22Rv1 (cell line): ENCODE data around the gene ORC4.

Source experiments
- H3K27ac ChIP-seq: fragments of 450-650 bp; 2 replicates; pipeline ENCODE4 v1.5.1; 2017
- CTCF ChIP-seq: fragments of 450-650 bp; IDR thresholded peaks from 2 replicates; pipeline ENCODE4 v1.5.1; 2017; ENCODE audit warnings: mild to moderate bottlenecking
- ZFX ChIP-seq: fragments of 450-650 bp; IDR thresholded peaks from 2 replicates; pipeline ENCODE4 v1.6.1; 2017; ENCODE audit warnings: antibody characterized with exemption, borderline replicate concordance

ORC4 gene

GRCh38 chr2:148027822-148028221 is 7.3 kb upstream of the ORC4 start:
- TF ChIP-seq CTCF (no peak), ZFX (no peak)
- H3K27ac ChIP-seq = no peak overlapping the region

GRCh38 chr2:148026573-148026972 is 6.0 kb upstream of the ORC4 start:
- TF ChIP-seq ZFX = no peak
- TF ChIP-seq CTCF = no peak
- no peak overlapping the region for H3K27ac ChIP-seq

GRCh38 chr2:148023861-148024260 is 3.3 kb upstream of the ORC4 start:
- TF ChIP-seq ZFX (no peak), CTCF (no peak)

GRCh38 chr2:148022882-148023281 is 2.3 kb upstream of the ORC4 start:
- no peak overlapping the region for H3K27ac ChIP-seq
- TF ChIP-seq CTCF (no peak), ZFX (no peak)

More at GRCh38 chr2:148023861-148024260, 3.3 kb upstream of the ORC4 start:
- H3K27ac ChIP-seq = no peak overlapping the region

GRCh38 chr2:148022351-148022750 is 1.8 kb upstream of the ORC4 start:
- no peak overlapping the region for H3K27ac ChIP-seq
- TF ChIP-seq CTCF = no peak
- TF ChIP-seq ZFX = no peak

GRCh38 chr2:148021886-148022285 is 1.3 kb upstream of the ORC4 start:
- H3K27ac ChIP-seq = peak overlapping the region; percentile 74
- TF ChIP-seq ZFX (no peak), CTCF (no peak)

- H3K27ac ChIP-seq = peak within 1 kb of the TSS; percentile 74
- TF ChIP-seq CTCF = no peak
- TF ChIP-seq ZFX = no peak
Observed at GRCh38 chr2:148021059-148021861, 723 bp upstream of the ORC4 start, which contains the start of gene MBD5. MBD5 (plus strand) TSS chr2:148021091.
